HUES48 (cell line): Measurements from ENCODE around the gene SPATA2L.
"Not testable (repeated sequence)": the region's sequence is repeated elsewhere in the genome, so short reads cannot be mapped to it uniquely, and the experiment has no call there.

Source experiments
- H3K27ac ChIP-seq: one replicate; pipeline ENCODE4 v1.7.0; 2013; ENCODE audit warnings: low read depth, low read length, inconsistent platforms
- H3K27me3 ChIP-seq: 2 replicates; pipeline ENCODE4 v1.6.1; 2013; ENCODE audit warnings: mild to moderate bottlenecking, low read length; ENCODE audit not compliant: control insufficient read depth, insufficient read depth
- H3K36me3 ChIP-seq: 2 replicates; pipeline ENCODE4 v1.6.1; 2013; ENCODE audit warnings: low read length; ENCODE audit not compliant: control insufficient read depth, insufficient read depth
- H3K4me1 ChIP-seq: 2 replicates; pipeline ENCODE4 v1.6.1; 2013; ENCODE audit warnings: mild to moderate bottlenecking, low read length; ENCODE audit not compliant: control insufficient read depth, insufficient read depth
- H3K4me3 ChIP-seq: 2 replicates; pipeline ENCODE4 v1.5.1; 2013; ENCODE audit warnings: mild to moderate bottlenecking, low read depth, low read length
- H3K9ac ChIP-seq: 2 replicates; pipeline ENCODE4 v1.6.1; 2013; ENCODE audit warnings: mild to moderate bottlenecking, low read depth, low read length, moderate library complexity
- H3K9me3 ChIP-seq: 2 replicates; pipeline ENCODE4 v1.6.1; 2013; ENCODE audit warnings: low read length; ENCODE audit not compliant: control insufficient read depth, insufficient read depth

The SPATA2L gene

DNA sequence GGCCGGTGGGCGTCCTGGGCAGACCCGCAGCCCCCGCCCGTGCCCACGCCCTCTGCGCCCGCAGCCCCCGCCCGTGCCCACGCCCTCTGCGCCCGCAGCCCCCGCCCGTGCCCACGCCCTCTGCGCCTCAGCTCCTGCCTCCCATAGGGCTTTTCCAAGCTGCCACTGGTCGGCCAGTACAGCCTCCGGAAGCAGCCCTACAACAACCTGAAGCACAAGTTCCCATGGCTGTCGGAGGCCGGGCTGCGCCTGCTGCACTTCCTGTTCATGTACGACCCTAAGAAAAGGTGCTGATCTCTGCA lies 6.8 kb downstream of the SPATA2L start:
- not testable (repeated sequence) for H3K27me3 ChIP-seq, H3K9ac ChIP-seq, H3K4me3 ChIP-seq, H3K4me1 ChIP-seq, H3K9me3 ChIP-seq
- Histone ChIP-seq H3K27ac (peak overlapping the region; percentile 47), H3K36me3 (peaks cover 58% of the 10 kb centered on the region)

DNA sequence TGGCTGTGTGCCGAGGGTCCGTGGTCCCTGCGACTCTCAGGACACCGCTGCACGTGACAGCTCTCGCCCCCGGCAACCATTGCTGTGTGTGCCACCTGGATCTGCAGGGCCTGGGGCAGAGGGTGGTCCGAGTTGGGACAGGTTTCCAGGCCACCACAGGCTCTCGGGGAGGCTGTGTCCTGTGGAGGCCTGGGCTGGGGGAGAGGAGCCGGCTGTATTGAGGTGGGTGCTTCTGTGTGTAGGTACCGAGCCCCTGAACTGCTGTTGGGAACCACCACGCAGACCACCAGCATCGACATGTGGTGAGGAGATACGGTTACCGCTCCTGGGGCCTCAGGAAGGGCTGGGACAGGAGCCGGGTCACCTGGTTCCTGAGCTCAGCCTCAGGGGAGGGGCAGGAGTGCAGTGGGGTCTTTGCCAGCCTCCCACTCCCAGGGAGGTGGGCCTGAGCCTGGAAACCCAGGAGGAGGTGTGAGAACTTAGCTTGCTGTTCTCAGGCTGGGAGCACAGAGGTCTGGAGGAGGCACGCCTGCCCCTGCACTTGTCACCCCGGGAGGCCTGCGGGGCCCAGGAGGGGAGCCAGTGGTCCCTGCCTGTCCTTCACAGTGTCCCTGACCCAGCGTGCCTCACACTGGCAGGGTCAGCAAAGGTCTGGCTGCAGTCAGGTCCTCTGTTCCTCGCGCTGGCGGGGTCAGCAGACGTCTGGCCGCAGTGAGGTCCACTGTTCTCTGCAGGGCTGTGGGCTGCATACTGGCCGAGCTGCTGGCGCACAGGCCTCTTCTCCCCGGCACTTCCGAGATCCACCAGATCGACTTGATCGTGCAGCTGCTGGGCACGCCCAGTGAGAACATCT lies 7.3 kb downstream of the SPATA2L start:
- H3K4me1 ChIP-seq = no peaks in the 10 kb centered on the region
- no peaks in the 10 kb centered on the region for H3K27me3 ChIP-seq
- no peak overlapping the region for H3K4me3 ChIP-seq
- H3K36me3 ChIP-seq = peaks cover 59% of the 10 kb centered on the region
- no peak overlapping the region for H3K27ac ChIP-seq
- no peaks in the 10 kb centered on the region for H3K9me3 ChIP-seq
- no peak overlapping the region for H3K9ac ChIP-seq

DNA sequence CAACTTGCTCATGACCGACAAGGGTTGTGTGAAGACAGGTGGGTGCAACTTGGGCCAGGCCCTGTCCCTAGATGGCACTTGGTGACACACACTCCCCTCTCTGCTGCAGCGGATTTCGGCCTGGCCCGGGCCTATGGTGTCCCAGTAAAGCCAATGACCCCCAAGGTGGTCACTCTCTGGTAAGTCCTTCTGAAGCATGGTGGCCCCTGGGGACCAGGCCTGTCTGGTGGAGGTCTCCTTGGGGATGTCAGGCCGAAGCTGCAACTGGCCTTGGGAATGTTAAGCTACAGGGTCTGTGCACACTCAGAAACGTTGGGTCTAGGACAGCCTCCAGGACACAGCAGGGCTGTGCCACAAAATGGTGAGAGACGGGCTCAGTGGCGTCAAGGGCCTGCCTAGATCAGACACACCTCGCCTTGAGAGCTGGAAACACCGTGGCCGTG lies 8.2 kb downstream of the SPATA2L start:
- Histone ChIP-seq H3K9ac (no peak overlapping the region), H3K9me3 (no peaks in the 10 kb centered on the region), H3K4me1 (no peaks in the 10 kb centered on the region), H3K27ac (no peak overlapping the region), H3K36me3 (peaks cover 62% of the 10 kb centered on the region), H3K4me3 (no peak overlapping the region), H3K27me3 (no peaks in the 10 kb centered on the region)

DNA sequence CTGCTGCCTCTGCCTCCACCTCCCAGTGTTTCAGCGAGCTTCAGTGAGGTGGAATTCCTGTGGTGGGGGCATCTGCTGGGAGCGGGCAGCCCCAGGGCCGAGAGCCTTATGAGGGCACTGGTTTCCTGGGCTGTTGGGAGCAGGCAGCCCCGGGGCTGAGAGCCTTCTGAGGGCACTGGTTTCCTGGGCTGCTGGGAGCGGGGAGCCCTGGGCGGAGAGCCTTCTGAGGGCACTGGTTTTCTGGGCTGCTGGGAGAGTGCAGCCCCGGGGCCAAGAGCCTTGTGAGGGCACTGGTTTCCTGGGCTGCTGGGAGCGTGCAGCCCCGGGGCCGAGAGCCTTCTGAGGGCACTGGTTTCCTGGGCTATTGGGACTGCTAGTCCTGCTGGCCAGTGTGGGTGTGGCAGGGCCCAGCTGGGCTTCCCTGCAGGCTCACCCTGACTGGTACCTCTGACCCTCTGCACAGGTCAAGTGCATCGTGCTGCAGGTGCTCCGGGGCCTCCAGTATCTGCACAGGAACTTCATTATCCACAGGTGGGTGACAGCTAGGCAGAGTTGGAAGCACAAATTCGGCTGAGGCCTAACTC lies 9.4 kb downstream of the SPATA2L start:
- no peaks in the 10 kb centered on the region; the same call in 1 of the 2 replicates for H3K4me1 ChIP-seq
- no peak overlapping the region for H3K9ac ChIP-seq
- peaks cover 62% of the 10 kb centered on the region for H3K36me3 ChIP-seq

DNA sequence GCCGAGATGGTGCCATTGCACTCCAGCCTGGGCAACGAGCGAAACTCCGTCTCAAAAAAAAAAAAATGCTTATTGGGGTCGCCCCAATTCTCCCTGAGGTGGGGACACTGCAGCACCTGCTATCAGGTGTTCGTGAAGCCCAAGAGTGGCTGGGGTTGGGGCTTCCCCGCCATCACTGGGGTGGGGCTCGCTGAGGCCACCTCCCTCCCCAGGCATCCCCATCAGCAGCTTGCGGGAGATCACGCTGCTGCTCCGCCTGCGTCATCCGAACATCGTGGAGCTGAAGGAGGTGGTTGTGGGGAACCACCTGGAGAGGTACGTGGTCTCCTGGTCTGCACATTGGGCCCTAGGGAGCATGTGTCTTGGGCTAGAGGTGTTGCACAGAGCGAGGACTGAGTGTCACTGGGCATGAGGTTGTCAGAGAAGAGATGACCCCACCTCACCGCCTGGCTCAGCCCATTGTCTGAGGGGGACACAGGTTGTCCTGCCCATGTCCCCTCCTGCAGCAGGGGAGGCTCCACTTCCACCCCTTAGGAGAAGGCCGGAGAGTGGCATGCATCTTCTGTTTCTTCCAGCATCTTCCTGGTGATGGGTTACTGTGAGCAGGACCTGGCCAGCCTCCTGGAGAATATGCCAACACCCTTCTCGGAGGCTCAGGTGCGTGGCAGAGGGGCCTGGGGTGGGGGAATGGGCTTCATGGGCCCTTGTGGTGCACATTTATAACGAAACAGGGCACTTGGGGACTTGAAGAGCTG lies 10.1 kb downstream of the SPATA2L start:
- no peaks in the 10 kb centered on the region for H3K9me3 ChIP-seq
- no peak overlapping the region for H3K4me3 ChIP-seq
- no peaks in the 10 kb centered on the region for H3K27me3 ChIP-seq
- no peaks in the 10 kb centered on the region; the same call in 1 of the 2 replicates for H3K4me1 ChIP-seq
- peaks cover 61% of the 10 kb centered on the region for H3K36me3 ChIP-seq
- no peak overlapping the region for H3K27ac ChIP-seq
- H3K9ac ChIP-seq = no peak overlapping the region

More for the DNA sequence above, 9.4 kb downstream of the SPATA2L start:
- H3K27ac ChIP-seq = no peak overlapping the region
- H3K4me3 ChIP-seq = no peak overlapping the region
- no peaks in the 10 kb centered on the region for H3K9me3 ChIP-seq
- no peaks in the 10 kb centered on the region for H3K27me3 ChIP-seq

DNA sequence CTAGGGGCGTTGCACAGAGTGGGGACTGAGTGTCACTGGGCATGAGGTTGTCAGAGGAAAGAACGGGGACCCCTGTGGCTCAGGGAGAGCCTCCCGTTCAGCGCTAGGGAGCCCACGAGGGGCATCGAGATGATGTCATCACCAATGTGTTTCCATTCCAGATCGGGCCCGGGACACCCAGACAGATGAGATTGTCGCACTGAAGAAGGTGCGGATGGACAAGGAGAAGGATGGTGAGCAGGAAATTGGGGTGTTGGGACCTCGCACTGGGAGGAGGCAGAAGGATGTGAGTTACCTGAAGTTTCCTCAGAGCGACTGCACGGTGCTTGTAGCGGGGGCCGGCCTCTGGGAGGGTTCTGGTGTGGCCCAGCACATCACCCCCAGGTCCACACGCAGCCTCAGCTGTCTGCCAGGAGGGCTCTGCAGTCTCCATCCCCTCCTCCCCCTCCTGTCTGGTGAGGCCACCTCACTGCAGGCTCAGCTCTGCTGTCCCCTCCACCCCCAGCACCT lies 11.1 kb downstream of the SPATA2L start:
- Histone ChIP-seq H3K4me1 (no peaks in the 10 kb centered on the region; the same call in 1 of the 2 replicates), H3K9me3 (peaks cover 5% of the 10 kb centered on the region), H3K9ac (no peak overlapping the region), H3K4me3 (no peak overlapping the region), H3K36me3 (peaks cover 51% of the 10 kb centered on the region), H3K27ac (no peak overlapping the region), H3K27me3 (no peaks in the 10 kb centered on the region)

DNA sequence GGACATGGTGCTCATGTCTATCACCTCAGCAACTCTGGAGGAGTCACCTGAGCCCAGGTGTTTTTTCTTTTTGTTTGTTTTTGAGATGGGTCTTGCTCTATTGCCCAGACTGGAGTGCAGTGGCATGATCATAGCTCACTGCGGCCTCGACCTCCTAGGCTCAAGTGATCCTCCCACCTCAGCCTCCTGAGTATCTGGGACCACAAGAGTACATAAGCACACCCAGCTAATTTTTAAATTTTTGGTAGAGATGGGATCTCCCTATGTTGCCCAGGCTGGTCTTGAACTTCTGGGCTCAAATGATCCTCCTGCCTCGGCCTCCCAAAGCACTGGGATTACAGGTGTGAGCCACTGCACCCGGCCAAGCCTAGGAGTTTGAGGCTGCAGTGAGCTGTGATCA lies 11.9 kb downstream of the SPATA2L start:
- H3K27me3 ChIP-seq, H3K4me3 ChIP-seq, H3K27ac ChIP-seq, H3K9me3 ChIP-seq, H3K9ac ChIP-seq, H3K4me1 ChIP-seq: not testable (repeated sequence)
- peaks cover 45% of the 10 kb centered on the region for H3K36me3 ChIP-seq

DNA sequence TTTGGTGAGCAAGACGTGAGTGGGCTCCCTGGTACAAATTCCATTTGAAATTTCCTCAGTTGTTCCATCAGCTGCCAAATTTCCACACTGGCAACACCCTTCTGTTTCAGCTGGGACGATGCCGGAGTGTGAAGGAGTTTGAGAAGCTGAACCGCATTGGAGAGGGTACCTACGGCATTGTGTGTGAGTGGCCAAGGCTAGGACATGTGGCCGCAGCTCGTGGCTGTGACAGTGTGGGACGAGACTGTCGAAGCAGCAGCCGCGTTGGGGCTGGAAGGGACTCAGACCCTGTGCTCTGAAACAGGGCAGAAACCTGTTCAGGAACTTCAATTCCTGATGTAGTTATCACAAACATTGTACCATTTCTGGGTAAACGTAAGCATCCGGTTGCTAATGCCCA lies 12.4 kb downstream of the SPATA2L start:
- no peaks in the 10 kb centered on the region; the same call in 1 of the 2 replicates for H3K4me1 ChIP-seq
- H3K9me3 ChIP-seq = peaks cover 14% of the 10 kb centered on the region
- H3K36me3 ChIP-seq = peaks cover 43% of the 10 kb centered on the region
- H3K9ac ChIP-seq = no peak overlapping the region
- H3K27me3 ChIP-seq = no peaks in the 10 kb centered on the region
- H3K27ac ChIP-seq = no peak overlapping the region
- H3K4me3 ChIP-seq = no peak overlapping the region

DNA sequence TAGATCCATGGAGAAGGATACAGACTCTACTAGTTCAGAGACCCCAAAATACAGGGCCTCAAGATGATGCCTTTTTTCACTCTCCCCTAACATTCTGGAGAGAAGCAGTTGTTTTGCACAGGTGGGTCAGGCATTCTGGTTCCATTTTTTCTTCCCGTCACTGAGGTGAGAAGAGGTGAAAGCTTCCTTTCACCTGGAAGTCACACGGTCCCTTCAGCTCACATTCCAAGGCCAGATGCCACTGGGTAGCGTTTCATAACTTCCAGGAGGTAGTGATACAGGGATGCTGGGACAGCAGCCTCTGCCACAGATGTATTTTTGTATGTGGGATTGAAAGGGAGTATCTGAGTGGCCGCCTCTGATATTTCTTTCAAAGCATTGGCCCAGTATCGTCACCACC lies 13.1 kb downstream of the SPATA2L start:
- no peak overlapping the region for H3K4me3 ChIP-seq
- no peaks in the 10 kb centered on the region; the same call in 1 of the 2 replicates for H3K4me1 ChIP-seq
- H3K27ac ChIP-seq = no peak overlapping the region

DNA sequence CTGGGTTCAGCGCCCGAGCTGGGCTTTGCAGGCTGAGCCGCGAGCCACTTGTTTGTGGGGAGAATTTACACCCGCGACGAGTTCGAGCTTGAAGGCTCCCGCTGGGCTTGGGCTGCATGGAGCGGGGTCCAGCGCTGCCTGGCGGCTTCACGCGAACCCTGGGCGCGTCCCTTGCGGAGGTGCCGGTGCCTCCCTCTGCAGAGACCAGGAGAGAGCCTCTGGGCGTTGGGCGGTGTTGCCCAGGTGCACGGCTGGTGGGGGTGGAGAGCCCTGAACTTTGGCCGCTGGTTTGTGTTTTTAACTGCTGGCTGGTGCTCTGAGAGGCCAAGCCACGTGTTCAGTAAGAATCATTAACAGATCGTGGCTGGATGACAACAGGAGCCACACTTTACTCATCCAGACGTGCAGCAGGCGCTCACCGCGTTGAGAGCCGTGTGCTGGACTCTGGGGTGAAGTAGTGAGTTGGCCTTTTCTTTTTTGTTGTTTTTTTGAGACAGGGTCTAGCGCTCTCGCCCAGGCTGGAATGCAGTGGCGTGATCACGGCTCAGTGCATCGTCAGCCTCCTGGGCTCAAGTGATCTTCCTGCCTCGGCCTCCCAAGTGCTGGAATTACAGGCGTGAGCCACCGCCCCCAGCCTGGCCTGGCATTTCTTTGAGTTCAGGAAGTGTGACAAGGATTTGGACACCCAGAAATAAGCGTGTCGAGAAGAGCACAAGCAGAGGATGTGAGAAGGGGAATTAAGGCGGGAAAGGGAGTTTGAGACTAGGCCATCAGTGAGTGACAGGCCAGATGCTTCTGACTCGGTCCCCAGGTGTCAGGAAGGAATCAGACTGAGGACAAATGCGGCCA lies 14.2 kb downstream of the SPATA2L start:
- Histone ChIP-seq H3K9ac (peak overlapping the region; percentile 68), H3K9me3 (peaks cover 21% of the 10 kb centered on the region), H3K27me3 (no peaks in the 10 kb centered on the region), H3K27ac (peak overlapping the region; percentile 94), H3K4me3 (peak overlapping the region; percentile 71), H3K4me1 (no peaks in the 10 kb centered on the region; the same call in 1 of the 2 replicates), H3K36me3 (peaks cover 31% of the 10 kb centered on the region)

More for the DNA sequence above, 13.1 kb downstream of the SPATA2L start:
- Histone ChIP-seq H3K27me3 (no peaks in the 10 kb centered on the region), H3K9me3 (peaks cover 17% of the 10 kb centered on the region), H3K36me3 (peaks cover 35% of the 10 kb centered on the region), H3K9ac (no peak overlapping the region)
